CD4-positive, alpha-beta T cell treated with Interleukin-12 subunit alpha and Interleukin-12 subunit beta, for 1 hour (primary cell): Measurements from ENCODE around the gene TSPAN32.
"Not testable (repeated sequence)": the region's sequence is repeated elsewhere in the genome, so short reads cannot be mapped to it uniquely, and the experiment has no call there.

Experiments
- DNase-seq: peaks from one replicate; pipeline ENCODE4 v3.0.0-alpha.2; 2020

The TSPAN32 gene

DNA sequence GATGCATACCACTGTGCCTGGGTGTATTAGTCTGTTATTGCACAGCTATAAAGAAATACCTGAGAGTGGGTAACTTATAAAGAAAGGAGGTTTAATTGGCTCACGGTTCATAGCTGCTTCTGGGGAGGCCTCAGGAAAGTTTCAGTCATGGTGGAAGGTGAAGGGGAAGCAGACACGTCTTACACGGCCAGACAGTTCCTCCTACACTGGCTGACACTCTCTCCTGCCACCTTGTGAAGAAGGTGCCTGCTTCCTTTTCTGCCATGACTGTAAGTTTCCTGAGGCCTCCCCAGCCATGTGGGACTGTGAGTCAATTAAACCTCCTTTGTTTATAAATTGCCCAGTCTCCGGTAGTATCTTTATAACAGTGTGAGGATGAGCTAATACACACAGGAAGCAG lies 41.7 kb downstream of the TSPAN32 start:
- no peak for DNase-seq

- no peak for DNase-seq
Observed at GRCh38 chr11:2345050-2345449, 43.2 kb downstream of the TSPAN32 start.

- no peak for DNase-seq
Observed at GRCh38 chr11:2346014-2346413, 44.2 kb downstream of the TSPAN32 start.

- DNase-seq = no peak
Observed at GRCh38 chr11:2346586-2347307, 44.9 kb downstream of the TSPAN32 start.

DNA sequence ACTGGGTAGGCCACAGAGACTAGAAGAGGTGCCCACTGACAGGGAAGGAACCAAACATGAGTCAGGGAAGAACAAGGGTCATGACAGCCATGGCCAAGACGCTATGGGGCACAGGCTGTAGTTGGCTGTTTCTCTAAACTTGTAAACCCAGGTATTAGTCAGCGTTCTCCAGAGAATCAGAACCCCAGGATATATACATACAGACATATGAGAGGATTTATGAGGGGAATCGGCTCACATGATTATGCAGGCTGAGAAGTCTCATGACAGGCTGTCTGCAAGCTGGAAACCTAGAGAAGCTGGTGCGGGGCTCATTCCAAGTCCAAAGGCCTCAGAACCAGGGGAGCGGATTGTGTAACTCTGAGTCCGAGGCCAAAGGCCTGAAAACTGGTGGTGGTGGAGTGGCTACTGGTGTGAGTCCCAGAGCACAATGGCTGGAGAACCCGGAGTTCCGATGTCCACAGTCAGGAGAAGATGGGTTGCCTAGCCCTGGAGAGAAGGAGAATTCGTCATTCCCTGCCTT lies 45.6 kb downstream of the TSPAN32 start:
- DNase-seq = no peak

GRCh38 chr11:2348986-2349385 lies 47.2 kb downstream of the TSPAN32 start:
- DNase-seq = no peak

DNA sequence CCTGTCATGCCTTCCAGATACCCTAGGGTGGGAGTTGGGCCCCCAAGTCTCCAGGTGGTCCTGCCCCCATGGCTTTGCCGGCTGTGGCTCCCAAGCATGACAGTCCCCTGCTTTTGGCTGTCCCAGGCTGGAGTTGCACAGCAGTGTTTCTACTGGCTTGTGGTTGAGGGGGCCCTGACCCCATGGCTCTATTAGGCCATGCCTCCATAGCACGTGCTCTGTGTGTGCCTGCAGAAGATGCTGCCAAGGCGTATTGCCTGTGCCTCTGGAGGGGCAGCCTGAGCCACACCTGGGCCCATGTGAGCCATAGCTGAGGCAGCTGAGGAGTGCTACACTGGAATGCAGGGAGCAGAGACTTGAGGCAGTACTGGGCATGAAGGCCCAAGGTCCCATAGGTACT lies 49.9 kb downstream of the TSPAN32 start:
- DNase-seq = no peak

GRCh38 chr11:2352420-2352819 lies 50.6 kb downstream of the TSPAN32 start:
- DNase-seq = no peak

- no peak for DNase-seq
Observed at GRCh38 chr11:2355000-2355644, 53.3 kb downstream of the TSPAN32 start.

DNA sequence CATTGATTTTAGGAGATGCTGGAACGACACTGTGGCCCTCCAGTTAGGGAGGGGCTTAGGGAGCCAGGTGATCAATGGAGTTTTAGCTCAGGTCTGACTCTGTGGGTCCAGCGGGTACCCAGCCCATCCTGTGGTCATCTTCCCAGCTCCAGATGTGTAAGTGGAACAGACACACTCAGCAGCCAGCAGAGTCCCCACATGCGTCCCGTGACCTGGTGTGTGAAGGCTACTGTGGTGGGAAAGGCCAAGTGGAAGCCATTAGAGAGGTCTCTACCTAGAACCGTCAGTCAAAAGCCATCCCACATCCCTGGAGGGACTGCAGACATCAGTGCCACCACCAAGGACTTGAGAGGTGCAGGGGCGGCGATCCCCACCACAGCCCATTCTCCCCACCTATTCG lies 55.4 kb downstream of the TSPAN32 start:
- DNase-seq = no peak

DNA sequence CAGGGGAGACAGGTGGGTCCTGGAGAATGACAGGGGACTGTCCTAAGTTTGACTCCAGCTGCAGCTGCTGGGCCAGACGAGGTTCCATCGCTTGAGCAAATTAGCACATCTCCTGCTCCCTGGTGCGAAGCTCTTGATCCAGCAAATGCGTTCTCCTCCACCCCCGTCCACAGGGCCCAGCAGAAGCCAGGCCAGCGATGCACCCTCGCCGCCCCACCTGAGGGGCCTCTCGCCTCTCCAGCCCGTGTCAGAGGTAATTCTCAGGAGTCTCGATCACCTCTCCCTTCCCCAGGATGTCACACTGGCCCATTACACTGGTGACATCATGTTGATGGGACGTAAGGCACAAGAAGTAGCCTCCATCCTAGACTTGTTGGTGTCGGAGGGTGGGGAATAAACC lies 55.8 kb downstream of the TSPAN32 start:
- DNase-seq = not testable (repeated sequence)

GRCh38 chr11:2358754-2359442 lies 57.1 kb downstream of the TSPAN32 start:
- no peak for DNase-seq

GRCh38 chr11:2359557-2359956 lies 57.7 kb downstream of the TSPAN32 start:
- no peak for DNase-seq

DNA sequence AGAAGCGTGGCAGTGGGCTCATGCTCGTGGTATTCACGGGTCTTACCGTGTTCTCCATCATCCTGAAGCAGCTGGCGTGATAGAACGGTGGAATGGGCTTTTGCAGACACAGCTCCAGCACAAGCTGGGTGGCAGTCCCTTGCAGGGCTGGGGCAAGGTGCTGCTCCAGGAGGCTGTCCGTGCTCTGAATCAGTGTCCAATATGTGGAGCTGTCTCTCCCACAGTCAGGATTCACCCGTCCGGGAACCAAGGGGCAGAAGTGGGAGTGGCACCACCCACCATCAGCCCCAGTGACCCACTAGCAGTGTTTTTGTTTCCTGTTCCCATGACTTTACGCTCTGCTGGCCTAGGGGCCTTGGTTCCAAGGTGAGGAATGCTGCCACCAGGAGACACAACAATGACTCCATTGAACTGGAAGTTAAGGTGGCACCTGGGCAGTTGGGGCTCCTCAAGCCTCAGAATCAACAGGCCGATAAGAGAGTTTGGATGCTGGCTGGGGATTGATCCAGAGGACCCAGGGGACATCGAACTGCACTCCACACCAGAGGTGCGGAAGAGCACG lies 58.3 kb downstream of the TSPAN32 start:
- no peak for DNase-seq

DNA sequence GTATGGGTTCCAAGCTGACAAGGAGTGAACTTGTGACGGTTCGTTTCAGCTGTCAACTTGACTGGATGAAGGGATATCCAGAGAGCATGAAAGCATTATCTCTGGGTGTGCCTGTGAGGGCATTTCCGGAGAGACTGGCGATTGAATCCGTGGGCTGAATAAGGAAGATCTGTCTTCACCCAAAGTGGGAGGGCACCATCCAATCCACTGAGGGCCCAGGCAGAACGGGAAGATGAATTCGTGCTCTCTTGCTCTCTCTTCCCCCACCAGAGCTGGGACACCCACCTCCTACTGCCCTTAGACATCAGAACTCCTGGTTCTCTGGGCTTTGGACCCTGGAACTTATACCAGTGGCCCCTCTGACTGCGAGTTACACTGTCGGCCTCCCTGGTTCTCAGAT lies 59.8 kb downstream of the TSPAN32 start:
- no peak for DNase-seq

DNA sequence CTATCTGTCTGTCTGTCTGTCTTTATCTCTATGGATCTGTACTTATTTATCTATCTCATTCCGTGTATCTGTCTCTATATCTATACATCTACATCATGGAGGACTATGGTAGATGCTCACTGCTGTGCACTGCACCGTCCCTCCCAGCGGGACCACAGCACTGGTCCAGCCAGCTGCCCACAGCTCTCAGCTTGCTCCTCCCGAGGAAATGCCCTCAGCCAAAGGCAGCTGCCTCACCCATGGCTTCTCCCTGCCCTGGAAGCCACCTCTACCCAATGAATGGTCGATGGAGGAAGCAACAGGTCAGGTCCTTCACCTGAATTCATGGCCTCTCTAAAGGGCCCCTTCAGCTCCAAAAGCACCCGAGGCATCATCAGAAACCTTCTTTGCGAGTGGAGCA lies 60.6 kb downstream of the TSPAN32 start:
- no peak for DNase-seq

DNA sequence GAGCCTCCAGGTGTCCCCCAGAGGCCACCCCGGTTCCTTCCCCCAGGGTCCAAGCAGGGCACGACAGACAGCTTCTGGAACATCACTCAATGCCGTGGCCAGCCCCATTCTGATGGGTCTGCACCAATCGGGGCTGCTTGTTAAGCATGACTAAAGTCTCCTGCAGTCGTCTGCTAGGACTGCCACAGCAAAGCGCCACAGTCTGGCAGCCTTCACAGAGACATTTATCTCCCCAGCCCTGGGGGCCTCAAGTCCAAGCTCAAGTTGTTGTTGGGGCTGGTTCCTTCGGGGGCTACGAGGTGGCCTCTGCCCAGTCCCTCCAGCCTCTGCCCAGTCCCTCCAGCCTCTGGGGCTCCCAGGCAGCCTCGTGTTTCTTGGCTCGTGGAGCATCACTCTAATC lies 61.3 kb downstream of the TSPAN32 start:
- DNase-seq = no peak

DNA sequence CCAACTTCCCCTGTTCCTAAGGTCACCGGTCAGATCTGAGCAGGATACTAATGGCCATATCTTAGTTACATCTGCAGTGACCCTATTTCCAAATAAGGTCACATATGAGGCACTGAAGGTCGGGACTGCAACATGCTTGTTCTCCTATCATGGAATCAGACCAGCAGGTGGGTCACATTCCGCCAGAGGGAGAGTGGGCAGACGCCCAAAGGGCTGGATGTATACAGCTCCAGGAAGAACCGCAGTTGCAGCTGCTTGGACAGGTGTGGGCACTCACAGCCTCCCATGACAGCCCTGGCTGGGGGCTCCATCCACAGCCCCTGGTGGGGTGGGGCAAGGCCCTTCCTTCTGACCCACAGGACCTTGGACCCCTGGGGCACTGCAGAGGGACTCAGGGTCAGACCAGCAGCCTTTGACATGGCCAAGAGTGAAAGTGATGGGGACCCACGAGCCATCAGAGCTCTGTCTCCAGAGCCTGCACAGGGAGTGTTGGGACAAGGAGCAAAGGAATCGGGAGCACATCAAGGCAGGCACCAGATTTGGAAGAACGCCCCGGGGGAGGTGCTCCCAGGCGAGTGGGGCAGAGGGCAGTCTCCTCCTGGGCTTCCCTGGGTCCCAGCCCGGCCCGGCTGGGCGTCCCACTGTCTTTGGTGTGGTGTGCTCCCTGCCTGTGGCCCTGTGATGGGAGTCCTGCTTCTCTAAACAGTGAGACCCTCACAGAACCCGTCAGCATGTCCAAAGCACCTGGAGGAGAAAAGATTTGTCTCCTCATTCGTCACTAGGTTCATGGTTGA lies 62.0 kb downstream of the TSPAN32 start:
- no peak for DNase-seq

- DNase-seq = not testable (repeated sequence)
Observed at GRCh38 chr11:2364386-2364785, 62.6 kb downstream of the TSPAN32 start.

DNA sequence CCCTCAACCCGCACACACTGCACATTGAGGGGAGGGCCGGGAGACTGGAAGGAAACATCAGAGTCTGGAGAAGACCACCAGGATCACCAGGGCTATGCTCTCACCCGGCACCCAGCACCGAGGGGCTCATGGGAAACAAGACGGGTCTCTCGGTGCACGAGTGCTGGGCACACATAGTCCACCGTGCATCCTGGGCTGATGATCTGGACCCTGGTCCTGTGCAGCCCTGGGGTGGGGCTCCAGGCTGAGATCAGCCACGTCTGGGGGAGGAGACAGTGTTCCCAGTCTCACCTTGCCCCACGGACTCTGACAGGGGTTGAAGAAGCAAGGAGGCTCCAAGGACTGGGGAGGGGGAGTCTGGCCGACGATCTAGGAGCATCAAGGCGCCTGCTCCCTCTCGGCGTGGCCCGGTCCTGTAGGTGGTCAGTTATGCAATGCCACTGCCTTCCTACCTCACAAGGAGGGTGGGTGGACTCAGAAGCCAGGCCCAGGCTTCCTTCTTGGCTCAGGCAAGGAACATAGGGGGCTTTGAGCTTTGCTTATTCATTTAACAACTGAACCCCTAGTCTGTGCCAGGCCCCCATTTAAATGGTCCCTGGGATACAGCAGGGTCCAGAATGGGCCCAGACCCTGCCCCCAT lies 63.9 kb downstream of the TSPAN32 start:
- DNase-seq = no peak

GRCh38 chr11:2366276-2366675 lies 64.5 kb downstream of the TSPAN32 start:
- DNase-seq = no peak

DNA sequence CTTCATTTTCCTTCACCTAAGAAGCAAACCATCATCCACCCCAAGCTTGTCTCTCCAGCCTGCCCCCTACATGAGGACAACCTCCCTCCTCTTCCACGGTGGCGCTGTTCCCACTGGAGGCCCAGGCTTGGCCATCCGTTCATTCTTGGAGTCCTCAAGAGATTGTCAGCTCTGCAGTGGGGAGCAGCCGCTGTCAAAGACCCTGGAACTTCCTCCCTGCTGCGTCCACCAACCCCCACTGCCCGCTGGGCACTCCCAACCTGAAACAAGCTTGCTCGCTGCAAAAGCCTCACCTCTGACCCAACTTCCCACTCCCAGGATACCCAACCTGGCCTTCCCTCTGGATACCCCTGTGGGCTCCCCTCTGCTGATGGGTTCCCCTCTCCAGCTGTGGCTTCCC lies 64.9 kb downstream of the TSPAN32 start:
- no peak for DNase-seq
